GM21825 (cell line): ENCODE measurements around the gene KRTAP5-7.

Experiments used
- ATAC-seq: cut with Tn5 transposase; IDR thresholded peaks from one replicate; pipeline ENCODE4 v1.9.1; 2021; ENCODE audit warnings: mild to moderate bottlenecking, moderate library complexity; ENCODE audit not compliant: unreplicated experiment

The KRTAP5-7 gene

DNA sequence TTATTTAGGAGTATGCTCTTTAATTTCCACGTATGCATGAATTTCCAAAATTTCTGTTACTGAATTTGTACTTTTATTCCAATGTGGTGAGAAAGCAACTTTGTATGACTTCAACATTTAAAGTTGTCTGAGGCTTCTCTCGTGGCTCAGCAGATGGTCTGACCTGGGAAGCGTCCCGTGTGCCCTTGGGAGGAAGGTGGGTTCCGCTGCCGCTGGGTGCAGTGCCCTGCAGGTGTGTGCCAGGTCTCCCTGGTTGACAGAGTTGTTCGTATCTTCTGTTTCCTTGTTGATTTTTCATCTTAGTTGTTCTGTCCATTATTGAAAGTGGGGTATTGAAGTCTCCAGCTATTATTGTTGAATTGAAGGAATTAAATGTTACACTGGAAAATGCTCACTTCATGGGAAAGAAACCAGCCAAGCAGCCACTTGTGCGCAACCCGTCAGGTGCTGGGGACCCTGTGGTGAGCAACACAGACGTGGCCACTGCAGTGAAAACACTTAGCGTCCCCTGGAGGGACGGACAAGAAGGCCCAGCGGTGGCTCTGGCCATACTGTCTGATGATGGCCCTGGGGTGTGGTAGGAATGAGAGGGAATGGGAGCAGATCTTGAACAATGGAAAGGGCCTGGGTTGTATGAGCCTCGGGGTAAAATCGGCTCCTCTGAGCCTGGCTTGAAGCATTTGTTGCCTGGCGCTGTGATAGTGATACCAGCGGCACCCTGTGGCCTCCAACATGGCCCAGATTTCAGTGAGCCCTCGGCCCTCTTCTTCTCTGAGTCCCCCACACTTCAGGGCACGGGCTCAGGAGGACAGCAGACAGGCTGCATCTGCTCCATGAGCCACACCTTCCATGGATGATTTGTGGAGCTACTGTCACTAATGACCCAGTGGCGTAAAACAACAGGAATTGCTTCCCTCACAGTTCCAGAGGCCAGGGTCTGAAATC is 31.5 kb upstream of the KRTAP5-7 start:
- ATAC-seq = no peak

DNA sequence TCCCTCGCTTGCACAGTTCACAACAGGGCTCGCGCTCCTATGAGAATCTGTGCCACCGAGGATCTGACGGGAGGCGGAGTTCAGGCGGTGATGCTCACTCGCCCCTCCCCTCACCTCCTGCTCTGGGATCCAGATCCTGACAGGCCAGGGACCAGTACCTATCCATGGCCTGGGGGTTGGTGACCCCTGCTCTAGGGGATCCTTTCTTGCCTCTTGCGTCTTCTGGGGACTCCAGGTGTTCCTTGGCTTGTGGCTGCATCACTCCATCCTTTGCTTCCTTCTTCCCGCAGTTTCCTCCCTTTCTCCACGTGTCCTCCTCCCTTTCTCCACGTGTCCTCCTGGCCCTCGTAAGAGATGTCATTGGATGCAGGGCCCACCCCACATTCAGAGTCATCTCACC is 30.6 kb upstream of the KRTAP5-7 start:
- ATAC-seq = no peak

- ATAC-seq = no peak
These were observed 29.0 kb upstream of the KRTAP5-7 start for GRCh38 chr11:71498091-71498490.

- no peak for ATAC-seq
These were observed 27.9 kb upstream of the KRTAP5-7 start for GRCh38 chr11:71499125-71499524.

DNA sequence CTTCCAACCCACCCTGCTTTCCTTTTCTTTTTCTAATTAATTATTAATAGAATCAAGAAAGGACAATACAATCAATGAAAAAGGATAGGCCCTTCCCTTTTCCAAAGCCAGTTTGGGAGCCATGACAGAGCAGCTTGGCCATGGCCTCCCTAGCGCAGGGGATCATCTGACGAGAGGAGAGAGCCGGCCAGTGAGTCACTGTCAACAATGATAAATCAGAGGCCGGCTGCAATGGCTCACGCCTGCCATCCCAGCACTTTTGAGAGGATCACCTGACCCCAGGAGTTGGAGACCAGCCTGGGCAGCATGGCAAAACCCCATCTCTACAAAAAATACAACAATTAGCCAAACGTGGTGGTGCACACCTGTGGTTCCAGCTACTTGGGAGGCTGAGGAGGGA is 27.5 kb upstream of the KRTAP5-7 start:
- no peak for ATAC-seq

DNA sequence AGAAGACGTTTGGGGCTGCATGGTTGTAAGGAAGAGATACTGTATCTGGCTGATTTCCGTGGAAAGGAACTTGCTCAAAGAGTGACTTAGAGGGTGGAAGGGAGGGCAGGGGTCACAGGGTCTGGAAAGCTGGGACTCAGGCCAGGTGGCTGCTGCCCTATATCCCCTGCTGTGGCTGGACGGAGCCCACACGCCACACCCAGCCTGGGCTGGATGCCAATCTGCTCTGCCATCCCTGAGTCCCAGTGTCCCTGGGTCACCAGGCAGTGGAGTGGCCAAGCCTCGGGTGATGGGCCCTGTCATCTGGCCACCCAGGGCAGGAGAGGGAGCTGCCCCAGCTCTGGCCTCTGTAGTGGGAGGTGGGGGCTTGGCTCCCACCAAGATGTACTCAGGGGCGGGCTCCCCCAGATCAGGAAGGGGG is 26.5 kb upstream of the KRTAP5-7 start:
- ATAC-seq = no peak

DNA sequence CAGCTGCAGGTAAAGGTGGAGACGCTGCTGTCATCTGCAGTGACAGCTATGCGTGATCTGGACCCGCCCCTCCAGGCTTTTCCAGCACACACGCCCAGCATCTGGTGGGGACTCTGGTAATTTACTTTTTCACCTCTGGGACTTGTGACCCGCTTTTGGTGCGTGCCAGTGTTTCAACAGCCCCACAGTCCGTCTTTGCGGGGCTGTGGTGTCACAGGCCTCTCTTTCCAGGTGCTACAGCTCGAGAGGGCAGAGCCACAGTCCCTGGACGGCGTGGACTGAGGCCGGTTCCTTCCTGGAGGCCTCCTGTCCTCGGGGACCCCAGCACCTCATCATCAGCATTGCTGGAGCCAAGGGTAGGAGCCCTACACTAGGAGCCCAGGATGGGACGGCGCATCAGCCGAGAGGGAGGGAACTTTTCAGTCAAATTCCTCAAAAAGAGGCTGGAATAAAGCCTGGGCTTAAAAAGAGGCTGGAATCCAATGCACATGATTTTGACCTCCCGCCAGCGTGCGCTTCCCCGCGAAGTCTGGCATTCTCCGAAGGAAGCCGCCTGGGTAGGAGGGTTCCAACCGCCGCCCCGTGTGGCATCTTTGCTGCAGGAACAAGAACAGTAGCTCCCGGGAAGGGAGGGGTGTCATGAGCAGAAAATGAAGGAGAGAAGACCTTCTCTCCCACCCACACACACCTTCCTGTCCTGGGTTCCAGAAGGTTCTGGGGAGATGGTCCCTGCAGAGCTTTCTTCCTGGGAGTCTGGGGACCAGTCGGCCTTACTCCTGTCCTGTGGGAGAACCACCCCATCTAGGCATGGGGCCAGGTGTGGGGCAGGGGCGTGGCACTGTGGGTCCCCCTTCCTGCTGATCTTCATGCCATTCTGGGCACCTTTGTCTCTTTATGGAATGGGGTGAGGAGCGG is 25.7 kb upstream of the KRTAP5-7 start:
- ATAC-seq = no peak

DNA sequence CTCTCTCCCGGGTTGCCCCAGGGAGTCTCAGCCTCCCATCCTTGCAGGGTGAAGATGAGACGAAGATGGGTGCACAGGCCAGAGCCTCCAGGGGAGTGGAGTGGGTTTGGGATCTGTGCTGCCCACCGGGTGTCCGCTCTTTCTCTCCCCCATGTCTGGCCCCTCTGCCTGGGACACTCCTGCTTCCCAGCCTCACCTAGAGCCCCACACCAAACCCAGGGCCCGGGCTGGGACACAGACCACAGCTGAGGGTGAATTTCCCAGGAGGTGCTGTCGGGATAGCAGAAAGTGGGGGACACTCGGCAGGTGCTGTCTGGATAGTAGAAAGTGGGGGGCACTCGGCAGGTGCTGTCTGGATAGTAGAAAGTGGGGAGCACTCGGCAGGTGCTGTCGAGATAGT is 25.0 kb upstream of the KRTAP5-7 start:
- no peak for ATAC-seq

DNA sequence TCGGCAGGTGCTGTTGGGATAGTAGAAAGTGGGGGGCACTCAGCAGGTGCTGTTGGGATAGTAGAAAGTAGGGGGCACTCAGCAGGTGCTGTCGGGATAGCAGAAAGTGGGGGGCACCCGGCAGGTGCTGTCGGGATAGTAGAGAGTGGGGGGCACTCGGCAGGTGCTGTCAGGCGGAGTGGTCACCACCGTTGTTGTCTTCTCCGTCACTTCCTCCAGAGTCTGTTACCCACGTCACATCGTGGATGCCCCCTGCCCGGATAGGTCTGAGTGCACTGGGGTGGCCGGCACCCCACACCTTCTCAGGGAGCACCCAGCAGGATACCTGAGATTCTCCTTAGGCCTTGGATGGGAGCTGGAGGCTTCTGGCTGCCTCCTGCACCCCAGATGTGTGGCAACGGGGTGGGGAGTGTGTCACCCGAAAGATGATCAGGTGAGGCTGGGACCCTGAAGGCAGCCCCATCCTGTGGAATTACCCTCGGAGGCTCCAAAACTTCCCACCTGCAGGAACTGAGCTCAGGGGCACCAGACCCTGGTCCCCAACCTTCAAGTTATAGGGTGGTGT is 24.1 kb upstream of the KRTAP5-7 start:
- ATAC-seq = no peak

- no peak for ATAC-seq
These were observed 22.5 kb upstream of the KRTAP5-7 start for GRCh38 chr11:71504531-71504930.

DNA sequence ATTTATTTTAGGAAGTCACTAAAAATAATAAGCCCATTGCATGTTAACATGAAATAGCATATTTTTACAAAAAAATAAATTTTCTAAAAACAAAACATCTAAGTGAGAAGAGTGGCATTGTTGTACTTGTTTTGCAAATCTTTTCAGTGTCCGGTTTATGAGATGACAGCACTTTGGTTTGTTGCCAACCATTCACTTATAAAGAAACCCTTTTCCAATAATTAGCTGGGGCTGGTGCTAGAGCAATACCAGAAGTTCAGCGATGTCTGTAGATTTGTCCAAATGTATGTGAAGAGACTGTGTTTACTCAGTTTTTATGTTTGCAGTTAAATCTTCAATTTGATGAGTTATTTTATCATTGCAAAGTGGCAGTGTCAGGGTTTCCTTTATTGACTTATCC is 22.1 kb upstream of the KRTAP5-7 start:
- no peak for ATAC-seq

GRCh38 chr11:71505781-71506180 is 21.3 kb upstream of the KRTAP5-7 start:
- no peak for ATAC-seq

DNA sequence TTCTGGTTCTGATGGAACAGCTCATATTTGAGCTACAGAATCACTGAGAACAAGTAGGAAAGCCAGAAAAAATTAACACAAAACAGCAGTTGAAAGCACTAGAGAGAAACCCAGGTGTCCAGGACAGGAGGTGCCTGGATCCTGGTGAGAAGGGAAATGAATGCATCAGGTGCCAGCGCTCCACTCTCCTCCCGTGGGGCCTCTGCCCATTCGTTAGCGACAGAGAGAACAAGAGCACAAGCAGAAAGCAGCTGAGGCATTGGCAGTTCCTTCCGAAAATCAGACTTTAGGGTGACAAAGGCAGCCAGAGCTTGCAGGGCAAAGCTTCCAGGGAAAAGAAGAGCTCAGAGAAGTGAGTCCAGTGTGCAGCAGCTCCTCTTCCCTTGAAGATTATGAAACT is 20.0 kb upstream of the KRTAP5-7 start:
- no peak for ATAC-seq

DNA sequence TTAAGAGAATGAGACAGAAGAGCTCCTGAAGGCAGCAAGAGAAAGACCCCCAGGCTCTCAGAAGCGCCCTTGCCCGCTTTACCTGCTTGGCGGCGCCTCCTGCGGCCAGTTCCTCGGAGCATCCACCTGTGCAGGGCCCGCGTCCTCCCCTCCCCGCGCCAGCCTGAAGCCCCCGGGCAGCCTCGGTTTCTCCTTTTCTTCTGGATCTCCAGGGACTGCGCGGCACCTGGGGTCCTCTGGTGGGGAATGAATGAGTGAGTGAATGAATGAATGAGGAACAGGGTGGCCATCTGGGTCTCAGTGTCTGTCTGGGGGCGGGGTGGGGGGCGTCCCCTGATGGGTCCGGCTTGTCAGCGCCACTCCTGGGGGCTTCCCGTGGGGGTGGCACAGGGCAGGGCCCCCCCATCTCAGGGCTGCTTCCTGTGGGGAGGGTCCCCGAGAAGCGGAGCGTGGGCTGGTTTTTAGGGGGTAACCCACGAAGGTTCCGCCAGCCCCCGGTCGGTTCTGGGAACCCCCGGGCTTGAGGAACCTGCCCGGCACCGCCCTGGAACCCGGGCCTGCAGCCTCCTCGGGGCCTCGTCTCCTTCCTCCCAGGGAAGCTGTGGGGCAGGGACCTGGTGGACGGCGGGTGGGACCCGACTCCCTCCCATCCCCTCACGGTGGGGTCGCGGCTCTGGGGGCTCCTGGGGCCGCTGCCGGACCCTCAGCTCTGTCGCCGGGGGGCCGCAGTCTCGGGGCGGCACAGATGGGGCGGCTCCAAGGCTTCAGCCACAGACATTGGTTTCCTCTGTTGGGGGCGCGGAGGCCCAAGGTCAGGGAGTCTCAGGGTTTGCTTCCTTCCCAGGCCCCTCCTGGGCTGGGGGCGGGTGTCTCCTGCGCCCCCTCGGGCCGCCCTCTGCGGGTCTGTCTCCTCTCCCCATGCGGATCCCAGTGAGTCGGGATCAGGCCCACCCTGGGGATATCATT is 8.3 kb upstream of the KRTAP5-7 start:
- no peak for ATAC-seq

- ATAC-seq = no peak
These were observed 7.5 kb upstream of the KRTAP5-7 start for GRCh38 chr11:71519546-71519945.

DNA sequence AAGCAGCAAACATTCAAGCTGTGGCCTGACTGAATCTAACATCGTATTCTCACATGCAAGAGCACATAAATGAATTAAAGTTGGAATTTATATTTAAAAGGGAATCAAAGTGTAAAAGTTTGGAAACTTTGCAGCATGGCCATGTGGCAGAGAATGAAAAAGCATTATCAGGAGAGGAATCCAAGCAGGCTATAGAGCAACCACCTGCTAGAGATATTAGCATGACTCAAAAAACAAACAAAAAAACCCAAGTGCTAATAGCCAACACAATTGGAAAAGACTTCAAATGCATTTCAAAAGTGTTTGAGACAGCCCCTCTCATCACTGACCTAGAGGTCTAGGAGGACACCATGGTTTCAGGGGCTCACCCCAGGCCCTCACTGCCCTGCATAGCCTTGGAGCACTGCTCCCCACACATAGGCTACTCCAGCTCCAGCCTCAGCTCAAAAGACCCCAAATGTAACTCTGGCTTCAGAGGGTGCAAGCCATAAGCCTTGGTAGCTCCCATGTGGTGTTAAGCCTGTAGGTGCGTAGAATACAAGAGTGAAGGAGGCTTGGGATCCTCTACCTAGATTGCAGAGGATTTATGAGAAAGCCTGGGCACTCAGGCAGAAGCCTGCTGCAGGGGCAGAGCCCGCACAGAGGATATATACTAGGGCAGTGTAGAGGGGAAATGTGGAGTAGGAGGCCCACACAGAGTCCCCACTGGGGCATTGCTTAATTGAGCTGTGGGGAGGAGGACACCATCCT is 1.7 kb upstream of the KRTAP5-7 start:
- no peak for ATAC-seq

DNA sequence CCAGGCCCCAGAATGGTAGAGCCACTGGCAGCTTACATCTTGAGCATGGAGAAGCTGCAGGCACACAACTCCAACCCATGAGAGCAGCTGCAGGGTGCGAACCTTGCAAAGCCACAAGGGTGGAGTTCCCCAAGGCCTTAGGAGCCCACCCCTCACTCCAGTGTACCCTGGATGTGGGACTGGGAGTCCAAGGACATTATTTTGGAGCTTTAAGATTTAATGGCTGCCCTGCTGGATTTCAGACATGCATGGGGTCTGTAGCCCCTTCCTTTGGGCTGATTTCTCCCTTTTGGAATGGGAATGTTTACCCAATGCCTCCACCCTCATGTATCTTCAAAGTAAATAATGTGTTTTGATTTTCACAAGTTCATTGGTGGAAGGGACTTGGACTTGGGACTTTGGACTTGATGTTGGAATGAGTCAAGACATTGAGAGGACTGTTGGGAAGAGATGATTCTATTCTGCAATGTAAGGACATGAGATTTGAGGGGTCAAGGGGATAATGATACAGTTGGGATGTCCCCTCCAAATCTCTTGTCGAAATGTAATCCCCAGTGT is 1.1 kb upstream of the KRTAP5-7 start:
- ATAC-seq = no peak

GRCh38 chr11:71527576-71528210 is 626 bp downstream of the KRTAP5-7 start:
- no peak for ATAC-seq

DNA sequence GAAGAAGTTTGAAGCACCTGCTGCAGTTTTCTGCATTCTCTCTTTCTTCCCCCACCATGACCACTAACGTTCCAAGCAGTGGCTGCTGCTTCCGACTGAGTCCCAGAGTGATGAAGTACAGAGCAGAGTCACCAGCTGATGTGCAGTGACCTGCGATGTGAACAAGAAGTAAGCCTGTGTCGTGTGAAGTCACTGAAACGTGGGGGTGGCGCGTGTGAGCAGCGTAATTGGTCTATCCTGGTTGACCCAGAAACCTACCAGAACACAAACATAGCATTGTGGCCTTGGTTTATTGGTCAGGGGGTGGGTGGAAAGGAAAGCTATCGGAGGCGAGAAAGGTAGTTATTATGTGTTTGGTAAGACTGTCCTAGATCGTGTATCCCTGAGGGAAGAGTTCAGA is 3.5 kb downstream of the KRTAP5-7 start:
- no peak for ATAC-seq
